Activated CD4-positive, alpha-beta T cell treated with anti-CD3 and anti-CD28 coated beads, Interleukin-10, Interleukin-2, amounts not matched to agents 100 ng/mL and 50 ng/mL, durations not matched to agents 16 hours and 8 hours (primary cell): ENCODE results near the gene LRRC4C.
"Not testable (repeated sequence)": the region's sequence is repeated elsewhere in the genome, so short reads cannot be mapped to it uniquely, and the experiment has no call there.

Source experiments
- DNase-seq: peaks from one replicate; pipeline ENCODE4 v3.0.0-alpha.2; 2020

The LRRC4C gene

DNA sequence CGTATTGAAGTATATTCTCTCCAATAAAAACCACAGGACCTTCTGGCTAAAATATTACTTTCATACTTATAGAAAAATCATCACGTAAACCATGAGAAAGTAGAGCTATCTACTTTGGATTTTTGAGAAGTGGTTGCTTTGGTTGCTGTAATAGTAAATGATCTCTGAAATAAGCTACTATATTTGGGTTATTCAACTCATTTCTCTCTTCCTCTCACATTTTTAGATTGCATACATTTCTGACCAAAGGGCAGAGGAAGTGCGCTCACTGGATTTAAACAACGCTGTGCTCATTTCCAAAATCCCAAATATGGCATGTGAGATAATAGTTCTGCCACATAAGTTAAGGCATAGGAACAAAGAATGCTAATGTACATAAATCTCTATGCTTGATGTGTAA is 357.0 kb downstream of the LRRC4C start:
- no peak for DNase-seq

GRCh38 chr11:41099654-41100053 is 359.8 kb downstream of the LRRC4C start:
- DNase-seq = no peak

DNA sequence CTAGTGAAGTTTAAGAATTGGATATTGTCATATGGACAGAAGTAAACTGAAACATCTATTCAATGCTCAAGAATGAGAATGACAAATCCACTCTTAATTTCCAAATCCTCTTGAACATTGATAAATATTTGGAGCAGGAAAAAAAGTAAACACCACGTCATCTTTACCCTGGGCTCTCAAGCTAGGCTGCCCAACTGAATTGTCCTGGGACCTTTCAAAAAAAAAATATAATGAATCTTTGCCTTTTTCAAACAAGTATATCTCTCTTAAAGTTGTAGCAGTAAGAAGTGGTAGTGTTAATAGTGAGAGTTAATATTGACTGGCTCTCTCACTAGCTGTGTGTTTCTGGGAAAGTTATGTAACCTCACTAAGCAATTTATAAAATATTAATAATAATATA is 374.3 kb downstream of the LRRC4C start:
- DNase-seq = no peak

DNA sequence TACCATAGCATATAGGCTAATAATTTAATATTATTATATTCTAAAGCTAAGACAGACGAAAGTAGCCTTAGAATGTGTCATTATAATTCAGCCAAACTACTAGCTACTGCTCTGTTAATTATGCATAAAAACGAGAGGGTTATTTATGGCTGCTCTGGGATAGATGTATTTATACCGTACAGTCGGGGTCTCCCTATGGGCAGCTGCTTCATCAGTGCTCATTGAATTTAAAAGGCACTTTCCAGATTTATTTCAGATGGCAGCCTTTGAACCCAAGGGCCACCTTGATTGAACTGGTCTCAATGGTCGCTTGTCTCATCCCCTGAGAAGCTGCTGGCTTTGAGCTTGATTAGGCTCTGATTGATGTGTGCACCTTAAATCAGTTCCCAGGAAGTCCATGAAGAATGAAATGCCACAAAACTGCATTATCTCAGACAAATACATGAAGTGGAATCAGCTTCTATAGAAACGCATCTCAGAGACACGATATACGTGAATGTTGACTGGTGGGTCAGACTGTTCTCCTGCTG is 377.6 kb downstream of the LRRC4C start:
- no peak for DNase-seq

GRCh38 chr11:41074318-41074717 is 385.1 kb downstream of the LRRC4C start:
- no peak for DNase-seq

DNA sequence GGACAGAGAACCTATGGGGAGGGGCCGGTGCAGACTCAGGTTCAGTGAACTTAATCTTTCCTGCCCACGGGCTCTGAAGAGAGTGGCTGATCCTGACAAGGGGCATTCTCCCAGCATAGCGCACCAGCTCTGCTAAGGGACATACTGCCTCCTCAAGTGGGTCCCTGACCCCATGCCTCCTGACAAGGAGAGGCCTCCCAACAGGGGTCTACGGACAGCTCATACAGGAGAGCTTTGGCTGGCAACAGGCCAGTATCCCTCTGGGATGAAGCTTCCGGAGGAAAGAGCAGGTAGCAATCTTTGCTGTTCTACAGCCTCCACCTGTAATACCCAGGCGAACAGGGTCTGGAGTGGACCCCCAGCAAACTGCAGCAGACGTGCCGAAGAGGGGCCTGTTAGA is 394.0 kb downstream of the LRRC4C start:
- no peak for DNase-seq

- no peak for DNase-seq
Measured at GRCh38 chr11:41058138-41058537, 401.3 kb downstream of the LRRC4C start.

DNA sequence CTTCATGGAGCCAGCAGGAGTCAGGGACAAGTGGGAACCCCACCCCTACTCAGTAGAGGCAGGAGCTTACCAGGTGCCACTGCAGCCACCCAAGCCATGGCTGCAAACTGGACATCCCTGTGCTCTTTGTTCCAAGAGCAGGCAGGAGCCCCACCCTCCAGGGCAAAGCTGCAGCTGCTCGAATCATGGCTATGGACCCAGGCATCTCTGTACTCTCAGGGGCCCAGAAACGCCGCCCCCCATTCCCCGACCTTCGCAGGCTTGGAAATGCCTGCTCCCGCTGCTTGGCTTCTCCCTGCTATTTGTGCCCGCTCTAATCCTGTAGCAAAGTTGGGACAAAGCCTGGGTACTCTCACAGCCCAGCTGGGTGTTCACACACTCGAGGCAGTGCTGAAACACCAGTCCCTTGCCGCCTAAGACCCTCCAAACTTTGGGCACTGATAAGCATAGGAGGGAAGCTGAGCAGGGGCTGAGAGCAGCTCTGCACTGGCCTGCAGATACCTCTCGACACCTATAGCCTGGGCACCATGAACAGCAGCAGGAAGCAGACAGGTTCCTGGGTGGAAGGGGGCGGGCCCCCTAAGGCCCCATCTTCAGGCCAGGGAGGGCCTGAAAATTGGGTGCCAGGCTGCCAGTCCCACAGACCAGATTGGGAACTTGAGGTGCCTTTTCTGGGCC is 402.4 kb downstream of the LRRC4C start:
- DNase-seq = no peak

DNA sequence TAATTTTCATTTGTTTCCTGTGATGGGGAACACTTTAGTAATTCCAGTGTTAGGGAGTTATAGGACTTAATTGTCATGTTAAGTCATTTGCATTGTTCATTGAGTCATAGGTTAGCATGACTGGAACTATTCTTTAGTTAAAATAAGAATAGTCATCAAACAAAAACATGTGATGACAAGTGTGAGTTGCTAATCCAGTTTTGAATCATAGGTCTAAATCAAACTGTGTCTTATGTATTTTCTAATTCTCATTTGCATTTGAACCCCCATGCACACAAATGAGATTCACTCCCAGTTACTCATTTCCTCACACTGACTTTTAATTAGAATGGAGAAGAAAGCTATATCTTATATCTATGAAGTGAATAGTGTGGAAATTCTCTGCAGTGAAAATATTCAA is 405.6 kb downstream of the LRRC4C start:
- no peak for DNase-seq

- no peak for DNase-seq
Measured at GRCh38 chr11:41051919-41052635, 407.4 kb downstream of the LRRC4C start.

- no peak for DNase-seq
Measured at GRCh38 chr11:41050791-41051190, 408.7 kb downstream of the LRRC4C start.

GRCh38 chr11:41047229-41047628 is 412.2 kb downstream of the LRRC4C start:
- no peak for DNase-seq

DNA sequence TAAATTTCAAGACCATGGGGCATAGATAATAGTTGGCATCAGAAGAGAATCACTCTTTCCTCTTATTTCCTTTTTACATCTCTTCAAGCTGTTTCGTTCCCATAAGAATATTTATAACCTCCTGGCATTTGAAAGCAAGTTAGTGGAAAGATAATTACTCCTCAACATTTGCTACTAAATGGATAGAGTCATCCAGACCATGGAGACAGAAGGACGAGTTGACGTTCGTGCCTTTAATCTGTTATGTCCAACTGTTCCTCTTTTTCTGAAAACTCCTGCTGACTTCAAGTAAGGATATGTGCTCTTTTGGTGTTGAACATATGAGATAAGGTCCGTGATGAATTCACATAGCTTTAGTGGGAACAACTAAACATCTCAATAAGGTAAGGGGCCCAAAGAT is 414.2 kb downstream of the LRRC4C start:
- DNase-seq = no peak

GRCh38 chr11:41044747-41045146 is 414.7 kb downstream of the LRRC4C start:
- no peak for DNase-seq

DNA sequence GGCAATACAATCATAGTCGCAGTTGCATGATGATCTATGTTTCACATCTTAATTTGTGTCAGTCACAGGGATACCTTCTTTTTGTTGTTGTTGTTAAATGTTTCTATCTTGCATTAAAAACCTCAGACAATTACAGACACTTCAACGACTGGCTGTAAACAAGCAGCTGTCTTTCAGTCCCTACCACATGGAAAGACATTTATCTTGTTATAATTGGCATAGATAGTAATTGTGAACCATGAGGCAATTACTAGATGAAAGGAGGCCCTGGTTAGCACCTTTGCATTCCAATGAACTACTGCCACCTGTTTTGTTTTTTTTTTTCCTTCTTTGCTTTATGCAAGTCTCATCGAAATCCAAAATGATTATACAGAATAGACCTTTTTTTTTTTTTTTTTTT is 416.8 kb downstream of the LRRC4C start:
- DNase-seq = no peak

- peak; percentile 1 for DNase-seq
Measured at GRCh38 chr11:41040474-41040873, 419.0 kb downstream of the LRRC4C start.

DNA sequence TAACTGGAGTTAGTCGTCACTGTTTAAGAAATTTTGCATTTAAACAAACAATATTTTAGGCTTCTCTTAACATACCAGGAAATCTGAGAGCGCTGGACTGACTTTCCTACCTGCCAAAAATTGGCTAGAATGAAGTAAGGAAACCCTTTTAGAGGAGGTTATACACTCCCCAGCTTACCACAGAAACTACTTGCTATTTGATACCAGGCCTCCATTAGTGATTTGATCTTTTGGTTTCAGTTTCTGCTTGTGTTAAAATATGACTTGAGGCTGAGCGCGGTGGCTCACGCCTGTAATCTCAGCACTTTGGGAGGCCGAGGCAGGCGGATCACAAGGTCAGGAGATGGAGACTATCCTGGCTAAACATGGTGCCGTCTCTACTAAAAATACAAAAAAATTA is 419.9 kb downstream of the LRRC4C start:
- no peak for DNase-seq

GRCh38 chr11:41031551-41032060 is 427.8 kb downstream of the LRRC4C start:
- DNase-seq = no peak

DNA sequence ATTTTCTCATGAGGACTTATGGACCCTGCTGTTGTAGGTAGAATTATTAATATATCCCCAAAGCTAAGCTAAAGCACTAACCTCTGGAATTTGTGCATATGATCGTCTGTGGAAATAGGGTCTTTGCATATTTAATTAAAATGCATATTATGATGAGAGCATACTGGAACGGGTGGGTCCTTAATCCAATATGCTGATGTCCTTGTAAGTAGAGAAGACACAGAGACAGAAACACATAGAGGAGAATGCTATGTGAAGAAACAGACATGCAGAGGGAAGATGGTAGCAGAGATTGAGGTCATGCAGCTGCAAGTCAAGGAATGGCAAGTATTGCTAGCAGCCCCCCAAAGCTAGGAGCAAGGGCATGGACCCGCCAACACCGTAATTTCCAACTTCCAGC is 439.2 kb downstream of the LRRC4C start:
- DNase-seq = no peak

DNA sequence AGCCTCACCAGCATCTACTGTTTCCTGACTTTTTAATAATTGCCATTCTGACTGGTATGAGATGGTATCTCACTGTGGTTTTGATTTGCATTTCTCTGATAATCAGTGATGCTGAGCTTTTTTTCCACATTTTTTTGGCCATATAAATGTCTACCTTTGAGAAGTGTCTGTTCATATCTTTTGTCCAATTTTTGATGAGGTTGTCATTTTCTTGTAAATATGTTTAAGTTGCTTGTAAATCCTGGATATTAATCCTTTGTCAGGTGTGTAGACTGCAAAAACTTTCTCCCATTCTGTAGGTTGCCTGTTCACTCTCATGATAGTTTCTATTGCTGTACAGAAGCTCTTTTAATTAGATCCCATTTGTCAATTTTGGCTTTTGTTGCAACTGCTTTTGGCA is 439.8 kb downstream of the LRRC4C start:
- DNase-seq = not testable (repeated sequence)

DNA sequence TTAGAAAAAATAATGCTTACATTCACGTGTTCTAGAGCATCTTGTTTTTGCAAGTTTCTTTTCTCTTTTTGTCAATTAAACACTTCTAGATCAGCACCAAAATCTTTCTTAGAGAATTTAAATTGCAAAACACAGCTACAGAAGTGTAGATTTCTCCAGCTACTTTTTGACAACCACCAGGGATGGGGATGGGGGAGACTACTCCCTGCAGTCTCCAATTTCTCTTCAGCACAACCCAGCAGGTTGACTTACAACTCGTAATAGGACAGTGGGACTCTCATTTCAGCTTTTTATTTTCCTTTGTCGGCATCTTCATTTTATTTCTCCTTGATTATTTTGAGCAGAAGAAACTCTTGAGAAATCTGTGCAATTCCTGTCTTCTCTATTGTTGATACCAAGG is 441.2 kb downstream of the LRRC4C start:
- DNase-seq = no peak

- DNase-seq = no peak
Measured at GRCh38 chr11:41010361-41011050, 448.9 kb downstream of the LRRC4C start.

- no peak for DNase-seq
Measured at GRCh38 chr11:41005986-41006385, 453.5 kb downstream of the LRRC4C start.
